Neural progenitor cell (in vitro differentiated cells): Measurements from ENCODE around the gene DHX29.

ENCODE experiments used
- CTCF ChIP-seq: fragments of 200-600 bp; sonication (generic); IDR thresholded peaks from 2 replicates; pipeline ENCODE4 v1.5.1; 2017; ENCODE audit warnings: antibody characterized with exemption, mild to moderate bottlenecking
- EZH2phosphoT487 ChIP-seq: fragments of 200-600 bp; sonication (generic); IDR thresholded peaks from 2 replicates; pipeline ENCODE4 v1.6.1; 2017; ENCODE audit warnings: antibody characterized with exemption

- TF ChIP-seq CTCF (no peak), EZH2phosphoT487 (no peak)
Measured at GRCh38 chr5:55236800-55237199, 70.7 kb downstream of the DHX29 start.
